Measurements from ENCODE around the gene SEMA5A. TPM values are rescaled to one million over a fixed set of nuclear protein-coding genes. Genes with fewer than 3 reads are reported as not detected.

SEMA5A gene
- total and polyA plus RNA-seq, 2 of the 8 experiments (the other 6 are each of a cell fraction or from before 2014, with no cell fraction given) = 5.3 to 8.9 TPM

DNA sequence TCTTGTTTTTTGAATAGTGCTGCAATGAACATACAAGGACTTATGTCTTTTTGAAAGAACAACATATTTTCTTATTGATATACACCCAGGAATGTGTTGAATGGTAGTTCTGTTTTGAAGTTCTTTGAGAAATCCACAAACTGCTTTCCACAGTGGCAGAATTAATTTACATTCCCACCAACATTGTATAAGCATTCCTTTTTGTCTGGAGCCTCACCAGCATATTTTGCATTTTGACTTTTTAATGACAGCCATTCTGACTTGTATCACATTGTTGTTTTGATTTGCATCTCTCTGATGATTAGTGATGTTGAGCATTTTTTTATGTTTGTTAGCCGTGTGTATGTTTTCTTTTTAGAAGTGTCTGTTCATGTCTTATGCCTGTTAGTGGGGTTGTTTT, 524.9 kb downstream of the SEMA5A start:
- Histone ChIP-seq H2BK15ac (ENCODE audit: low read length) (no peak overlapping the region), H3K9ac (replicated peaks in 1 of 4; ENCODE audit: extremely low read depth in 1 of 4, low read depth in 3 of 4, low read length in 3 of 4) (no peak overlapping the region), H2BK5ac (ENCODE audit: low read depth, low read length) (no peak overlapping the region), H3K23ac (ENCODE audit: insufficient read length) (no peak overlapping the region), H3K79me1 (ENCODE audit: low read depth, low read length) (no peaks in the 10 kb centered on the region), H3K4me2 (ENCODE audit: insufficient read depth in 1 of 2, low read depth in 2 of 2, low read length in 2 of 2) (no peak overlapping the region), H3K27ac (ENCODE audit: low read depth, low read length) (no peak overlapping the region), H4K20me1 (replicated peaks in 1 of 2; ENCODE audit: control insufficient read depth in 1 of 2, insufficient read depth in 2 of 2, low read length in 2 of 2) (no peaks in the 10 kb centered on the region), H4K8ac (ENCODE audit: extremely low read depth, insufficient read depth, low read length) (no peak overlapping the region), H3K9me3 (ENCODE audit: insufficient read depth in 2 of 2, low read depth in 1 of 2, low read length in 1 of 2) (no peaks in the 10 kb centered on the region), H2BK12ac (ENCODE audit: low read depth, low read length) (no peak overlapping the region), H2AK5ac (ENCODE audit: low read depth, low read length) (no peak overlapping the region), H3K27me3 (replicated peaks in 1 of 4; ENCODE audit: control insufficient read depth in 3 of 4, extremely low read depth in 1 of 4, insufficient read depth in 3 of 4, low read length in 3 of 4) (no peaks in the 10 kb centered on the region), H3K4me3 (ENCODE audit: extremely low read depth in 1 of 4, insufficient read depth in 2 of 4, low read depth in 3 of 4, low read length in 4 of 4) (no peak overlapping the region), H4K91ac (replicated peaks; ENCODE audit: insufficient read length, low read length) (no peak overlapping the region), H2BK20ac (ENCODE audit: low read length) (no peak overlapping the region), H2AFZ (ENCODE audit: low read length) (no peak overlapping the region), H2BK120ac (replicated peaks; ENCODE audit: low read depth, low read length) (no peak overlapping the region), H3K18ac (ENCODE audit: extremely low read depth, low read length) (no peak overlapping the region), H3K56ac (replicated peaks; ENCODE audit: insufficient read length, low read depth, low read length) (no peak overlapping the region), H3K4me1 (replicated peaks in 1 of 4; ENCODE audit: control insufficient read depth in 3 of 4, insufficient read depth in 4 of 4, low read length in 3 of 4) (no peaks in the 10 kb centered on the region), H3K23me2 (ENCODE audit: low read depth, low read length) (no peaks in the 10 kb centered on the region), H4K5ac (ENCODE audit: insufficient read length, low read depth, low read length) (no peak overlapping the region), H3K36me3 (ENCODE audit: control insufficient read depth in 2 of 4, insufficient read depth in 4 of 4, low read length in 3 of 4) (no peaks in the 10 kb centered on the region), H3K4ac (replicated peaks; ENCODE audit: insufficient read length, low read depth, low read length) (no peak overlapping the region), H3K79me2 (ENCODE audit: control insufficient read depth in 1 of 2, insufficient read depth in 2 of 2, low read length in 2 of 2) (no peaks in the 10 kb centered on the region), H3K14ac (ENCODE audit: insufficient read length) (no peak overlapping the region)
- CTCF ChIA-PET (ENCODE audit: partially characterized antibody) = no interaction called here
- TF ChIP-seq KDM4A (IDR thresholded peaks at IDR 0.05; ENCODE audit: low read depth, low read length, severe bottlenecking) (no peak), SIN3A (conservative IDR thresholded peaks at IDR 0.05 in 1 of 2, IDR thresholded peaks at IDR 0.05 in 1 of 2; ENCODE audit: low read depth in 1 of 2, low read length in 2 of 2) (no peak), NRF1 (IDR thresholded peaks at IDR 0.05; ENCODE audit: low read depth, low read length) (no peak)
- TF ChIP-seq, protein P1, sequence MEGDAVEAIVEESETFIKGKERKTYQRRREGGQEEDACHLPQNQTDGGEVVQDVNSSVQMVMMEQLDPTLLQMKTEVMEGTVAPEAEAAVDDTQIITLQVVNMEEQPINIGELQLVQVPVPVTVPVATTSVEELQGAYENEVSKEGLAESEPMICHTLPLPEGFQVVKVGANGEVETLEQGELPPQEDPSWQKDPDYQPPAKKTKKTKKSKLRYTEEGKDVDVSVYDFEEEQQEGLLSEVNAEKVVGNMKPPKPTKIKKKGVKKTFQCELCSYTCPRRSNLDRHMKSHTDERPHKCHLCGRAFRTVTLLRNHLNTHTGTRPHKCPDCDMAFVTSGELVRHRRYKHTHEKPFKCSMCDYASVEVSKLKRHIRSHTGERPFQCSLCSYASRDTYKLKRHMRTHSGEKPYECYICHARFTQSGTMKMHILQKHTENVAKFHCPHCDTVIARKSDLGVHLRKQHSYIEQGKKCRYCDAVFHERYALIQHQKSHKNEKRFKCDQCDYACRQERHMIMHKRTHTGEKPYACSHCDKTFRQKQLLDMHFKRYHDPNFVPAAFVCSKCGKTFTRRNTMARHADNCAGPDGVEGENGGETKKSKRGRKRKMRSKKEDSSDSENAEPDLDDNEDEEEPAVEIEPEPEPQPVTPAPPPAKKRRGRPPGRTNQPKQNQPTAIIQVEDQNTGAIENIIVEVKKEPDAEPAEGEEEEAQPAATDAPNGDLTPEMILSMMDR (IDR thresholded peaks at IDR 0.05; ENCODE audit: control extremely low read depth in 1 of 3, insufficient read depth in 1 of 3, low read depth in 1 of 3, low read length in 3 of 3) = no peak
- FAIRE-seq (no peak), DNase-seq (ENCODE audit: low read depth in 1 of 2, low spot score in 2 of 2) (no peak)
- WGBS, 2 experiments (ENCODE audit: extremely low coverage in 1 of 2, insufficient coverage in 1 of 2, insufficient read length in 1 of 2, insufficient replicate concordance in 2 of 2, low coverage in 1 of 2, low lambda C conversion rate in 2 of 2, missing lambda C conversion rate in 1 of 2) = 100% methylated on average over 1 of the region's 1 CpG; no CpG with 5 or more reads in 1 of the 2 experiments
- POLR2A ChIA-PET (ENCODE audit: partially characterized antibody) = no interaction called here

All from H1 (cell line).